ENCODE data around the gene MYCN.

MYCN gene

DNA sequence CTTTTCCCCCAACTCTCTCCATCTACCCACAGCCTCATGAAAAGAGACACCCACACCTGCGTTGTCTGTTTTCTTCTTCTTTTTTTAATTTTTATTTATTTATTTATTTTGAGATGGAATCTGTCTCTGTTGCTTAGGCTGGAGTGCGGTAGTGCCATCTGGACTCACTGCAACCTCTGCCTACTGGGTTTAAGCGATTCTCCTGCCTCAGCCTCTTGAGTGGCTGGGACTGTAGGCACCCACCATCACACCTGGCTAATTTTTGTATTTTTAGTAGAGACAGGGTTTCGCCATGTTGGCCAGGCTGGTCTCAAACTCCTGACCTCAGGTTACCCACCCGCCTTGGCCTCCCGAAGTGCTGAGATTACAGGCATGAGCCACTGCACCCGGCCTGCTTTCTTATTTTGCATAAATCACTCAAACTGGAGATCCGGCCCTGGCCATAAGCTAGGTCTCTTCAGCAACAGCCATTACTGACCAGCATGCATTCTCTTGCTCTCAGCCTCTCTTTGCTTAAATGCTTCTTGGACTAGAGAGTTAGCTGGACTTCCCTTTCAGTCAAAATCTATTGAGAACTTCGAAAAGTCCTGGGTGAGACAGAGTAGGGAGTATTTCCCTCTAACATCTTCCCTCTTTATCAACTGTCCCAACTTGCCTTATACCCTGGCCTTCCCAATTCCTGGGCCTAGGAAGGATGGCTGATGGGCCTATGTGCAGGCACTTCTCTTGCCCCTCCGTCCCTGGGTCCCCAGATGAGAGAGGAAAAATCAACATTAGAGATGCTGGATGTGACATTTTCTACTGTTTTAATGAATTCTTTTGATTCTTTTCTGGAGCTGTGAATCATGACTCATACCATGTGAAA is 27.3 kb downstream of the MYCN start:
- in situ Hi-C loops (cut with HindIII; ENCODE audit: low sequenced_read_pairs), result no loop called here
- TF ChIP-seq, protein P1, sequence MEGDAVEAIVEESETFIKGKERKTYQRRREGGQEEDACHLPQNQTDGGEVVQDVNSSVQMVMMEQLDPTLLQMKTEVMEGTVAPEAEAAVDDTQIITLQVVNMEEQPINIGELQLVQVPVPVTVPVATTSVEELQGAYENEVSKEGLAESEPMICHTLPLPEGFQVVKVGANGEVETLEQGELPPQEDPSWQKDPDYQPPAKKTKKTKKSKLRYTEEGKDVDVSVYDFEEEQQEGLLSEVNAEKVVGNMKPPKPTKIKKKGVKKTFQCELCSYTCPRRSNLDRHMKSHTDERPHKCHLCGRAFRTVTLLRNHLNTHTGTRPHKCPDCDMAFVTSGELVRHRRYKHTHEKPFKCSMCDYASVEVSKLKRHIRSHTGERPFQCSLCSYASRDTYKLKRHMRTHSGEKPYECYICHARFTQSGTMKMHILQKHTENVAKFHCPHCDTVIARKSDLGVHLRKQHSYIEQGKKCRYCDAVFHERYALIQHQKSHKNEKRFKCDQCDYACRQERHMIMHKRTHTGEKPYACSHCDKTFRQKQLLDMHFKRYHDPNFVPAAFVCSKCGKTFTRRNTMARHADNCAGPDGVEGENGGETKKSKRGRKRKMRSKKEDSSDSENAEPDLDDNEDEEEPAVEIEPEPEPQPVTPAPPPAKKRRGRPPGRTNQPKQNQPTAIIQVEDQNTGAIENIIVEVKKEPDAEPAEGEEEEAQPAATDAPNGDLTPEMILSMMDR (IDR thresholded peaks at IDR 0.05; ENCODE audit: low read depth, low read length), result no peak
- no peak for DNase-seq (ENCODE audit: low read depth, low spot score)
- no peak overlapping the region for H3K4me3 ChIP-seq (ENCODE audit: low read depth, low read length)

GRCh38 chr2:15968280-15969178 is 28.2 kb downstream of the MYCN start:
- in situ Hi-C loops (cut with HindIII; ENCODE audit: low sequenced_read_pairs), result no loop called here
- H3K4me3 ChIP-seq (ENCODE audit: low read depth, low read length), result no peak overlapping the region
- no peak for DNase-seq (ENCODE audit: low read depth, low spot score)
- TF ChIP-seq, protein P1 (IDR thresholded peaks at IDR 0.05; ENCODE audit: low read depth, low read length), result no peak

DNA sequence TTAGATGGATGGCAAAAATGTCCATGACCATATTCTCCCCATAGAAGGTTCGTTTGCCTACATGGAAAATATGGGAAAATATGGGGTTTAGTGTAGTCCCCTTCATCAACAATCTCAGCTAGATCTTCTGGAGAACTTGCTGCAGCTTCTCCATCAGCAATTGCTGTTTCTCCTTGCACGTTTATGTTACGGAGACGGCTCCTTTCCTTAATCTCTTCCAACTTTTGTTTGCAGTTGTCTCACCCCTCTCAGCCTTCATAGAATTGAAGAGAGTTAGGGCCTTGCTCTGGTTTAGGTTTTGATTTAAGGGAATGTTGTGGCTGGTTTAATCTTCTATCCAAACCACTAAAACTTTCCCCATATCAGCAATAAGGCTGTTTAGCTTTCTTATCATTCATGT is 28.9 kb downstream of the MYCN start:
- DNase-seq (ENCODE audit: low read depth, low spot score), result no peak
- H3K4me3 ChIP-seq (ENCODE audit: low read depth, low read length), result no peak overlapping the region
- TF ChIP-seq, protein P1 (IDR thresholded peaks at IDR 0.05; ENCODE audit: low read depth, low read length), result no peak
- in situ Hi-C loops (cut with HindIII; ENCODE audit: low sequenced_read_pairs), result no loop called here

GRCh38 chr2:15970701-15971100 is 30.4 kb downstream of the MYCN start:
- no peak overlapping the region for H3K4me3 ChIP-seq (ENCODE audit: low read depth, low read length)
- in situ Hi-C loops (cut with HindIII; ENCODE audit: low sequenced_read_pairs), result no loop called here
- TF ChIP-seq, protein P1 (IDR thresholded peaks at IDR 0.05; ENCODE audit: low read depth, low read length), result no peak
- no peak for DNase-seq (ENCODE audit: low read depth, low spot score)

DNA sequence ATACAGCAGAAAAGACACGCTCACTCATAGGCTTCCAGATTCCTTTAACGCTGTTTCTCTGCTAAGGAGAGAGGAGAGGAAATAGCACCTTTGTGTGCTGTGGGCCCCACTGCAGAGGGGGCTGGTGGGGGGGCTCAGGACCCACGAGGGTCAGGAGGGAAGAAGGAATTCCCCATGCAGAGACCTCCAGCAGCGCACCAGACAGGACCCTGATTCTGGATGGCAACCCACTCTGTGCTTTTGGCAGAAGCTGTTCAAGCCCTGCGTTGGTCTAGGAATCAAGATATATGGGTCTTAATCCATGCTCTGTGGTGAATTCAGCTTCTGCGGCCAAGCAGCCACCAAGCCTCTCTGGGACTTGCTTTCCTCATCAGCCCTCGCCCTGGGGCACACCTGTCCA is 31.0 kb downstream of the MYCN start:
- DNase-seq (ENCODE audit: low read depth, low spot score), result no peak
- in situ Hi-C loops (cut with HindIII; ENCODE audit: low sequenced_read_pairs), result no loop called here
- TF ChIP-seq, protein P1 (IDR thresholded peaks at IDR 0.05; ENCODE audit: low read depth, low read length), result no peak
- H3K4me3 ChIP-seq (ENCODE audit: low read depth, low read length), result no peak overlapping the region

GRCh38 chr2:15971831-15972522 is 31.6 kb downstream of the MYCN start:
- no peak for DNase-seq (ENCODE audit: low read depth, low spot score)
- TF ChIP-seq, protein P1 (IDR thresholded peaks at IDR 0.05; ENCODE audit: low read depth, low read length), result no peak
- H3K4me3 ChIP-seq (ENCODE audit: low read depth, low read length), result no peak overlapping the region
- in situ Hi-C loops (cut with HindIII; ENCODE audit: low sequenced_read_pairs), result no loop called here
